Nephron (organoid): ENCODE data around the gene NR2F6.

ENCODE experiments used
- H3K27ac Mint-ChIP-seq, 3 experiments: 2 replicates each; pipeline ENCODE4 v1.8.0; 2020; ENCODE audit warnings: mixed read lengths in 3 of 3, mild to moderate bottlenecking in 2 of 3, moderate library complexity in 1 of 3
- H3K27me3 Mint-ChIP-seq: 2 replicates; pipeline ENCODE4 v1.8.0; 2021; ENCODE audit warnings: low read depth, mild to moderate bottlenecking, moderate library complexity, mixed read lengths
- H3K36me3 Mint-ChIP-seq: 2 replicates; pipeline ENCODE4 v1.8.0; 2020; ENCODE audit warnings: low read depth, mixed read lengths
- H3K4me1 Mint-ChIP-seq: 2 replicates; pipeline ENCODE4 v1.8.0; 2020; ENCODE audit warnings: mixed read lengths
- H3K4me3 Mint-ChIP-seq, 3 experiments: 2 replicates each; pipeline ENCODE4 v1.8.0; 2020; ENCODE audit warnings: mild to moderate bottlenecking in 3 of 3, mixed read lengths in 3 of 3, moderate library complexity in 2 of 3
- H3K9me3 Mint-ChIP-seq: 2 replicates; pipeline ENCODE4 v1.8.0; 2020; ENCODE audit warnings: mixed read lengths
- CTCF ChIP-seq, 3 experiments: fragments of 200-600 bp; sonication (generic); IDR thresholded peaks; one replicate each; pipeline ENCODE4 v1.5.0; 2021; ENCODE audit warnings: antibody characterized with exemption in 3 of 3; ENCODE audit not compliant: unreplicated experiment in 3 of 3

Gene NR2F6

GRCh38 chr19:17243830-17244617 is 1.7 kb downstream of the NR2F6 start:
- H3K4me3 Mint-ChIP-seq = peak overlapping the region; percentile 90 to 94 (median 93)
- H3K27ac Mint-ChIP-seq = peak overlapping the region; percentile 87 to 94 (median 90)
- H3K27me3 Mint-ChIP-seq = peaks cover 8% of the 10 kb centered on the region
- H3K9me3 Mint-ChIP-seq = no peaks in the 10 kb centered on the region
- H3K36me3 Mint-ChIP-seq = no peaks in the 10 kb centered on the region
- H3K4me1 Mint-ChIP-seq = peaks cover 37% of the 10 kb centered on the region
- TF ChIP-seq CTCF (IDR thresholded peaks at IDR 0.05; ENCODE audit: unreplicated experiment in 3 of 3) = no peak

GRCh38 chr19:17243211-17243829 is 2.4 kb downstream of the NR2F6 start:
- Mint-ChIP-seq H3K4me3 (peak overlapping the region; percentile 90 to 94 (median 93)), H3K27me3 (peaks cover 7% of the 10 kb centered on the region), H3K9me3 (no peaks in the 10 kb centered on the region), H3K4me1 (peaks cover 30% of the 10 kb centered on the region), H3K27ac (peak overlapping the region; percentile 87 to 94 (median 90)), H3K36me3 (peaks cover 3% of the 10 kb centered on the region)
- no peak for TF ChIP-seq CTCF (IDR thresholded peaks at IDR 0.05; ENCODE audit: unreplicated experiment in 3 of 3)

GRCh38 chr19:17242431-17243208 is 3.1 kb downstream of the NR2F6 start:
- H3K9me3 Mint-ChIP-seq = no peaks in the 10 kb centered on the region
- H3K27me3 Mint-ChIP-seq = peaks cover 4% of the 10 kb centered on the region
- TF ChIP-seq CTCF (IDR thresholded peaks at IDR 0.05; ENCODE audit: unreplicated experiment in 3 of 3) = no peak
- H3K27ac Mint-ChIP-seq = peak overlapping the region; percentile 87 to 94 (median 90)
- peaks cover 32% of the 10 kb centered on the region for H3K4me1 Mint-ChIP-seq
- peaks cover 10% of the 10 kb centered on the region for H3K36me3 Mint-ChIP-seq
- peak overlapping the region; percentile 90 to 94 (median 93) for H3K4me3 Mint-ChIP-seq

GRCh38 chr19:17240826-17241399 is 4.8 kb downstream of the NR2F6 start:
- Mint-ChIP-seq H3K36me3 (peaks cover 11% of the 10 kb centered on the region), H3K4me3 (peak overlapping the region; percentile 65 to 76 (median 67)), H3K27me3 (no peaks in the 10 kb centered on the region), H3K9me3 (no peaks in the 10 kb centered on the region), H3K27ac (peak overlapping the region; percentile 48 to 89 (median 65)), H3K4me1 (peaks cover 24% of the 10 kb centered on the region)
- TF ChIP-seq CTCF (IDR thresholded peaks at IDR 0.05; ENCODE audit: unreplicated experiment in 3 of 3) = no peak

GRCh38 chr19:17240062-17240752 is 5.5 kb downstream of the NR2F6 start:
- H3K4me1 Mint-ChIP-seq = peaks cover 24% of the 10 kb centered on the region
- peaks cover 11% of the 10 kb centered on the region for H3K36me3 Mint-ChIP-seq
- no peak for TF ChIP-seq CTCF (IDR thresholded peaks at IDR 0.05; ENCODE audit: unreplicated experiment in 3 of 3)
- H3K27ac Mint-ChIP-seq = peak overlapping the region; percentile 48 to 89 (median 65)
- peak overlapping the region; percentile 41 to 67 (median 46) for H3K4me3 Mint-ChIP-seq
- H3K9me3 Mint-ChIP-seq = no peaks in the 10 kb centered on the region
- H3K27me3 Mint-ChIP-seq = no peaks in the 10 kb centered on the region
